Stimulated activated naive CD8-positive, alpha-beta T cell treated with anti-CD3 and anti-CD28 coated beads, Interleukin-15, Interleukin-2, amounts not matched to agents 100 ng/mL and 50 ng/mL, for 24 hours (primary cell): Measurements from ENCODE around the gene TP53INP2.
"Not testable (repeated sequence)": the region's sequence is repeated elsewhere in the genome, so short reads cannot be mapped to it uniquely, and the experiment has no call there.

Source experiments
- H3K27ac Mint-ChIP-seq: one replicate; pipeline ENCODE4 v1.8.0; 2021; ENCODE audit warnings: mild to moderate bottlenecking, mixed read lengths
- H3K27me3 Mint-ChIP-seq: one replicate; pipeline ENCODE4 v1.8.0; 2021; ENCODE audit warnings: mixed read lengths
- H3K36me3 Mint-ChIP-seq: one replicate; pipeline ENCODE4 v1.8.0; 2021; ENCODE audit warnings: low read depth, mixed read lengths
- H3K4me1 Mint-ChIP-seq: one replicate; pipeline ENCODE4 v1.8.0; 2021; ENCODE audit warnings: low read depth, mixed read lengths
- H3K4me3 Mint-ChIP-seq: one replicate; pipeline ENCODE4 v1.8.0; 2021; ENCODE audit warnings: mild to moderate bottlenecking, mixed read lengths
- H3K9me3 Mint-ChIP-seq: one replicate; pipeline ENCODE4 v1.8.0; 2021; ENCODE audit warnings: mixed read lengths

Gene TP53INP2

DNA sequence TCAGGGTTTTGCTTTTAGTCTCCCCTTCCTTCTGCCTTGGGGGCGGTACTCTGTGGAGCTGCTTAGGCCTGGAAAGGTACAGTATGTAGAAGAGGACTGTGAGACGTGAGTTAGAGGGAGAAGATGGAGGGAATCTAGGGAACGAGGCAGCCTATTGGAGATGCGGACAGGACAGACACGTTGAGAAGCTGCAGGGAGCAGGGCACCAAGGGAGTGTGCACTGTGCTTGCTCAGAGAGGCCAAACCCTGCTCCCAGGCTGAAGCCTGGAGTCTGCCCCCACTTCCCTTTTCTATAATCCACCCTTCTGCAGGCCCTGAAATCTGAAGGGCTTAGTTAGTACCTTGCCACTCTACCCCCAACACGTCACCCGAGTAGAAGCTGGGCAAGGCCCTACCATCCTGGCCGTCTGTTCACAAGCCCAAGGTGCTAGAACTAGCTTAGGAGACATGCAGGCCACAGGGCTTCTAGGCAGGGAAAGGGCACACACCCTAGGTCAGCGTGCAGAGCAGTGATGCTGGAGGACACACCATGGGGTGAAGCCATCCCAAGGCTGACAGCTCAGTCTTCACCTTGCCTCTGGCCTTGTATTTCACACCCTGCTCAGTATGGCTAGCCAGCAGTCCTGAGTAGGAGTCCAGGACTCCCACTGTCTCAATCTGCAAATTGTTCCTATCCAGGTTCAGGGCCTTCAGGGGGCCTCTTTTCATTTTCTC, 6.9 kb downstream of the TP53INP2 start:
- peaks cover 10% of the 10 kb centered on the region for H3K36me3 Mint-ChIP-seq
- H3K27ac Mint-ChIP-seq = no peak overlapping the region
- no peaks in the 10 kb centered on the region for H3K9me3 Mint-ChIP-seq
- H3K4me1 Mint-ChIP-seq = peaks cover 20% of the 10 kb centered on the region
- H3K4me3 Mint-ChIP-seq = peak overlapping the region; percentile 85
- no peaks in the 10 kb centered on the region for H3K27me3 Mint-ChIP-seq

DNA sequence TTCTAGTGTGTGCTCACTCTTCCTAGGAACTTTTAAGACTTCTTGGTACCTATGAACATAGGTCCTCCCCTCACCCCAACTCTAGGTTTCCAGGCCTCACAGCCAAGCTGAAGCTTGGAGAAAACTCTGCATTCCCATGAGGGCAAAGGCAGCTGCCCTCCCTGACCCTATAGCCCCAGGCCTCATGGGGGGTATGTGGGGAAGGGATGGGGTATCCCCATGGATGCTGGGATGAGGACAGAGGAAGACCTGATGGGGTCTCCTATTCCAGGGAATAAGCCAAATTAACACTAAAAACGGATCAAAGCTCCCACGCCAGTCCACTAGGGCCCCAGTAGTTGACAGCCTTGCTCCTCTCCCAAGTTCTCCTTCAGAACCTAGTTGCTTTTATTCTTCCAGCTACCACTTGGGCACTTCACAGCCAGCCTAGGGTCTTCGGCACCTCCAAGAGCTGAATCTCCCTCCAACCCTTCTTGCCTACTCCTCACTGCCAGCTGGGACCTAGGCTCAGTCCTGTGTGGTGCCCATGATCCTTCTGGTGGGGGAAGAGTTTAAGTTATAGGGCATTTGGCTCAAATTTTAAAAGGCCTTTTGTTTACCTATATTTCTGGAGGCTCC, 7.8 kb downstream of the TP53INP2 start:
- H3K27ac Mint-ChIP-seq = no peak overlapping the region
- peaks cover 10% of the 10 kb centered on the region for H3K36me3 Mint-ChIP-seq
- no peak overlapping the region for H3K4me3 Mint-ChIP-seq
- no peaks in the 10 kb centered on the region for H3K27me3 Mint-ChIP-seq
- peaks cover 20% of the 10 kb centered on the region for H3K4me1 Mint-ChIP-seq
- H3K9me3 Mint-ChIP-seq = no peaks in the 10 kb centered on the region

DNA sequence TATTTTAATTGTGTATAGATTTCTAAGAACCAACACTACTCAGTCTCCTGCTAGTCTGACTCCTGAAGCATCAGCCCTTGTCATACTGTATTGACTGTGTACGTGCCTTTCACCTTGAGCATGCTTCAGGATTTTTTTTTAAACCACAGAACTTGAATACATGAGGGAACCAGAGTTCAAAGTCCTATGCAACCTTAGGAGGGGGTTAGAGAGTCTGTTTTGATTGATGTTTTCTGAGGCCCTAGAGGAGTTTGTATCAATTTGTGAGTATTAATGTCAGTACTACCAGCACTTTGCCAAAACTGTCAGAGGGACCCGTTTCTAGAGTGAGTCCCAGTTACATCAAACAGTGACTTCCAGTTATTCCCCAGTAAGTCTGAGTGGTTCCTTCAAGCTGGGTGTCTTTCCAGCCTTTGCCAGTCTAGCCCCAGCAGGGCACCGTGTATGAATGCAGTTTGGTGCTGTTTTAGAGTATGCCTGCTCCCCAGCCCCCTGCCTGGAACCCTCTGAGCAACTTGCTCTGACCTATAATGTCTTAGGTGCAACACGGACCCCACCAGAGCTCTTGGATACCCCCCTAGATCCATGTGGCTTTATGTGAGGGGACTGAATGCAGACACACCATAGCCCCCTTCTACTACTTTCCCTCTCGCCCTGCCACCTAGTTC, 8.5 kb downstream of the TP53INP2 start:
- Mint-ChIP-seq H3K27ac (no peak overlapping the region), H3K4me1 (peaks cover 20% of the 10 kb centered on the region), H3K36me3 (peaks cover 10% of the 10 kb centered on the region), H3K4me3 (no peak overlapping the region), H3K9me3 (no peaks in the 10 kb centered on the region), H3K27me3 (no peaks in the 10 kb centered on the region)

DNA sequence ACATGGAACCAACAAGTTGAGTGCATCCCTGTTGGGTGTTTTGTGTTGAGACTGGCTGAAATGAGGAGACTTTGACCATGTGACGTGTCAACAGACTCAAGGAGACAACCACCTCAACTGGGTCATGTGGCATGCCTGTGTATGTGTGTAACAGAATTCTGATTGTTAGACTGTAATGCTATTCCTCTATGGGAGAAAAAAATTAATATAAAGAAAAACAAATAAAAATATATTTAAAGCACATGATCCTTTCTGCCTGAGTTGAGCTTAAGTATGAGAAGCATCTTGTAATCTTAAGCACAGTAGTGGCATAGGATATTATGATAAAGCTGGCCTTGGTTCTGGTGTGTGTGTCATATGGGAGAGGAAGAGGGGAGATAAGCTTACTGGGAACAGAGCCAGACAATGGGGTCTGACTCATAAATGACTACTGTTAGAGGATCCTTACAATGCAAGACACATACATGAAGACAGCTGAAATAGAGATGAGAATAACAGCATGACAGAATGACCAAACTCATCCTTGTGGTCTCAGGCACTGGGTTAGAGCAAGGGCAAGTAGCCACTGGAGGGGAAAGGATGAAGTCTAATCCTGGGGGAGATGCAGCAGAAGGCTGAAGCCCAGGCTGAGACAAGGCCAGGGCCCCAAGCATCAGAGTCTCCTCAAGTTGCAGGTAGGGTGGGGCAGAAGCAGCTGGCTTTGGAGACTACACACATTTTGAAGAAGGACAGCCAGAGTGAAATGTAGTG, 9.2 kb downstream of the TP53INP2 start:
- Mint-ChIP-seq H3K4me3 (no peak overlapping the region), H3K4me1 (peaks cover 18% of the 10 kb centered on the region), H3K27me3 (no peaks in the 10 kb centered on the region), H3K27ac (no peak overlapping the region), H3K9me3 (no peaks in the 10 kb centered on the region), H3K36me3 (peaks cover 10% of the 10 kb centered on the region)

DNA sequence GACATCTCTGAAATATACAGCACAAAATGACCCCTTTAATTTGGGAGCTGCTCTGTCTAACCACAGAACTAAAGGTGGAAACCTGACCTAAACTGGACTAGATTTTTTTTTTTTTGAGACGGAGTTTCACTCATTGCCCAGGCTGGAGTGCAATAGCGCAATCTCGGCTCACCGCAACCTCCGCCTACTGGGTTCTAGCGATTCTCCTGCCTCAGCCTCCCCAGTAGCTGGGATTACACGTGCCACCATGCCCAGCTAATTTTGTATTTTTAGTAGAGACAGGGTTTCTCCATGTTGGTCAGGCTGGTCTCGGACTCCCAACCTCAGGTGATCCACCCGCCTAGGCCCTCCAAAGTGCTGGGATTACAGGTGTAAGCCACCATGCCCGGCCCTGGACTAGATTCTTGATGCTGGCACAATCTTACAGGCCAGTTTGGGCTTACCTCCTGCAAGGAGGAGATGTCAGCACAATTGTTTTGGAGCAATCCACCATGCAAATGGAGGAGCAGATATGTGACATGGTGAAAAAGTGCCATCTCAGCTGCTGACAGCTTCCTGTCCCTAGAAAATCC, 9.9 kb downstream of the TP53INP2 start:
- H3K27ac Mint-ChIP-seq, H3K4me3 Mint-ChIP-seq, H3K27me3 Mint-ChIP-seq, H3K9me3 Mint-ChIP-seq: not testable (repeated sequence)
- peaks cover 10% of the 10 kb centered on the region for H3K36me3 Mint-ChIP-seq
- peaks cover 17% of the 10 kb centered on the region for H3K4me1 Mint-ChIP-seq

DNA sequence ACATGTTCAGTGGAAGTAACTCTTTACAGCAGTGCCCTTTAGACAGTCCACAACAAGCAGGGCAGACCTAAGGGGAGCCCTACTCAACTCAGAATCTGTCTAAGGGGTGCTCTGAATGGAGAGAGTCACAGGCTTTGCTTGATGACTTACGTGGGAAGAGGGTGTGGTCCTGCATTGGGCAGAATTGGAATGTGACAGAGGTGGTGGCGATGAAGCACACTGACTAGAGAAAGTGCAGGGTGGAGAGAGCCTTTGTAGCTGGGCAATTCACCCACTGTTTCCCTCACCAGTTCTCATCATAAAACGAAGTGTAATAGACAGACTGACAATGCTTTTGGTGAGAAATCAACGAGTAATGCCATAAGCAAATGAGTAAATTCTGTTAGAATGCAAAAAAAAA, 11.2 kb downstream of the TP53INP2 start:
- H3K27ac Mint-ChIP-seq = no peak overlapping the region
- H3K4me3 Mint-ChIP-seq = no peak overlapping the region
- peaks cover 17% of the 10 kb centered on the region for H3K36me3 Mint-ChIP-seq
- H3K27me3 Mint-ChIP-seq = no peaks in the 10 kb centered on the region
- H3K9me3 Mint-ChIP-seq = no peaks in the 10 kb centered on the region
- H3K4me1 Mint-ChIP-seq = peaks cover 27% of the 10 kb centered on the region

DNA sequence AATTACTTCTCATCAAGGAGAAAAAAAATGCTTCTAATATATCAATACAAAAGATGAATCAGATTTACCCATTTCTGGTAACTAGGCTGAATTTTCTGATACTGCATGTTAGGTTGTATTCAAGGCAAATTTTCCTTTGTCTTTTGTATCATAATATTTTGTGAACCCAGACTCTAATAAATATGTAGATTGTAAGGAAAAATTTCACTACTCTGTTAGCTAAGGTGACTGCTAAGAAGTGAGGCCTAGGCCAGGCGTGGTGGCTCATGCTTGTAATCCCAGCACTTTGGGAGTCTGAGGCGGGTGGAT, 12.7 kb downstream of the TP53INP2 start:
- no peak overlapping the region for H3K27ac Mint-ChIP-seq
- no peak overlapping the region for H3K4me3 Mint-ChIP-seq
- no peaks in the 10 kb centered on the region for H3K9me3 Mint-ChIP-seq
- H3K4me1 Mint-ChIP-seq = peaks cover 26% of the 10 kb centered on the region
- peaks cover 24% of the 10 kb centered on the region for H3K36me3 Mint-ChIP-seq
- H3K27me3 Mint-ChIP-seq = no peaks in the 10 kb centered on the region

DNA sequence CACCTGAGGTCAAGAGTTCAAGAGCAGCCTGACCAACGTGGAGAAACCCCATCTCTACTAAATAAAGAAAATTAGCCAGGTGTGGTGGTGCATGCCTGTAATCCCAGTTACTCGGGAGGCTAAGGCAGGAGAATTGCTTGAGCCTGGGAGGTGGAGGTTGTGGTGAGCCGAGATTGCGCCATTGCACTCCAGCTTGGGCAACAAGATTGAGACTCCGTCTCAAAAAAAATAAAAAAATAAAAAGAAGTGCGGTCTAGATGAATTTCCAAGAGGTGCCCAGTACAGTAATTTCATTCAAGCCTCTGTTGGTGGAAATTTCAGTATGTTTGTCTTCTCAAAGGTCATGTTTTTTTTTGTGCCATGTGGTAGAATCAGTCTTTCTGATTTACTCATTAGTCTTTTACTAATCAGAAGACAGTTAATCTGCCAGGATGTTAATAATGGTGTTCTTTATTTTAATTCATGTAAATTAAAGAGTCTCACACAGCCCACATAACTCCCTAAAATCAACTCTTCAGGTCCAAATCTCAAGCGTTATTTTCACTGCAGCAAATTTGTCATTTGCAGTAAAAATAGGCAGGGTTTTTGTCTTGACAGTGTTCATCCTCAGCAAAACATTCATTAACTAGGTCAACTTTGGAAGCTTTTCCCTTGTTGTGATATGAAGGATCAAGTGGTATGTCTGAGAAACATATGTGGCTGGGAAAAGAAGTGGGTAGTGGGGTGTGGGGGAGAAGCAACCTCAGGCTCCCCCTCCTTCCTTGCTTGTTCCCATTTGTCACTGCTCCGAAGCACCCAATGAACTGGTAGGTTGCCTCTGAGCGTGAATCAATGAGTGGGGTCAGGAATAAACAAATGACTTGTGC, 13.3 kb downstream of the TP53INP2 start:
- Mint-ChIP-seq H3K4me3 (no peak overlapping the region), H3K27ac (no peak overlapping the region), H3K27me3 (no peaks in the 10 kb centered on the region), H3K9me3 (no peaks in the 10 kb centered on the region), H3K4me1 (peaks cover 26% of the 10 kb centered on the region), H3K36me3 (peaks cover 19% of the 10 kb centered on the region)

DNA sequence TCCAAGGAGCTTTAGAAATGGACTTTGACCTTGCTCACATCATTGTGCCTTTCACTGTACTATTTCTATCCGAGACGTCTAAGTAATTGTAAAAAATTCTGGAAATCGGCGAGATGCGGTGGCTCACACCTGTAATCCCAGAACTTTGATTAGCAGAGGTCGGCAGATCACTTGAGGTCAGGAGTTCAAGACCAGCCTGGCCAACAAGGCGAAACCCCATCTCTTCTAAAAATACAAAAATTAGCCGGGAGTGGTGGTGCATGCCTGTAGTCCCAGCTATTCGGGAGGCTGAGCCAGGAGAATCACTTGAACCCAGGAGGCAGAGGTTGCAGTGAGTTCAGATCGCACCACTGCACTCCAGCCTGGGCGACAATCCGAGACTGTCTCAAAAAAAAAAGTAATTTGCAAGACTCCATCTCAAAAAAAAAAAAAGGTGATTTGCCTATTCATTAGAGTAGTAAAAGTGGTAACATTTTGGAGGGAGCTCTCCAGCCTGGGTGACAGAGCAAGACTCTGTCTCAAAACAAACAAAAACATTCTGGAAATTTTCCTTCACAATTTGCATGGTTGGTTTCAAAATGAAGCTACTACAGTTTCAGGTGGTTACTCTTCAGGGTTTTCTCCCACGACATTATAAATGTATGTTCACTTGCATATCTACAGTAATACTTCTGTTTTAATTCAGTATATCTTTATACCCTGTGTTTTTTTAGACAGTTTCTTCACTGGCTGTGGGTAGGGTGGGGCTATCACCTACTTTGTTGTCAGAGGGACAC, 15.3 kb downstream of the TP53INP2 start:
- Mint-ChIP-seq H3K36me3 (peaks cover 13% of the 10 kb centered on the region), H3K4me1 (peaks cover 20% of the 10 kb centered on the region)
- not testable (repeated sequence) for H3K4me3 Mint-ChIP-seq, H3K27me3 Mint-ChIP-seq, H3K27ac Mint-ChIP-seq, H3K9me3 Mint-ChIP-seq

DNA sequence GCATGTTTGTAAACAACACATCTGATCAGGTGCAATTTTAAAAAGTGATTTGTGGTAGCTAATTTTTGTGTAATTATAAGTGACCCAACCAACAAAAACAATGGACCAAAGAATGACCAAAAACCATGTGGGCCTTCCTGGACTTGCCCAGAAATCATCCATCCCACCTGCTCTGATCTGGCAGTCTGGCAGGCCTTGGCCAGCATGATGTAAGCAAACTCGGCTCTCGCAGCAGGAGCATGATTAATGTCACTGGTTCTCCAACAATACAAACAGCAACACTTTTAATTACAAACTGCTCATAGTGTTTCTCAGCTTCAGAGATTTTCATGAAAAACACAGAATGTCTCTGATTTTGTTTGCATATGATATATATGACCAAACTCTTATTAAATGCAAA, 16.1 kb downstream of the TP53INP2 start:
- Mint-ChIP-seq H3K4me3 (no peak overlapping the region), H3K36me3 (peaks cover 17% of the 10 kb centered on the region), H3K27me3 (no peaks in the 10 kb centered on the region), H3K4me1 (peaks cover 20% of the 10 kb centered on the region), H3K27ac (no peak overlapping the region), H3K9me3 (no peaks in the 10 kb centered on the region)

DNA sequence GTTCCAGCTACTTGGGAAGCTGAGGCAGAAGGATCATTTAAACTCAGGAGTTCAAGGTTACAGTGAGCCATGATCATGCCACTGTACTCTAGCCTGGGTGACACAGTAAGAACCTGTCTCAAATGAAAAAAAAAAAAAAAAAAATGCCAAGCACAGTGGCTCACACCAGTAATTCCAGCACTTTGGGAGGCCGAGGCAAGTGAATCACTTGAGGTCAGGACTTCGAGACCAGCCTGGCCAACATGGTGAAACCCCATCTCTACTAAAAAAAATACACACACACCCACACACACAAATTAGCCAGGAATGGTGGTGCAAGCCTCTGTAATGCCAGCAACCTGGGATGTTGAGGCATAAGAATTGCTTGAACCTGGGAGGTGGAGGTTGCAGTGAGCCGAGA, 18.4 kb downstream of the TP53INP2 start:
- H3K4me3 Mint-ChIP-seq, H3K27ac Mint-ChIP-seq, H3K9me3 Mint-ChIP-seq, H3K27me3 Mint-ChIP-seq: not testable (repeated sequence)
- Mint-ChIP-seq H3K36me3 (peaks cover 31% of the 10 kb centered on the region), H3K4me1 (peaks cover 20% of the 10 kb centered on the region)

DNA sequence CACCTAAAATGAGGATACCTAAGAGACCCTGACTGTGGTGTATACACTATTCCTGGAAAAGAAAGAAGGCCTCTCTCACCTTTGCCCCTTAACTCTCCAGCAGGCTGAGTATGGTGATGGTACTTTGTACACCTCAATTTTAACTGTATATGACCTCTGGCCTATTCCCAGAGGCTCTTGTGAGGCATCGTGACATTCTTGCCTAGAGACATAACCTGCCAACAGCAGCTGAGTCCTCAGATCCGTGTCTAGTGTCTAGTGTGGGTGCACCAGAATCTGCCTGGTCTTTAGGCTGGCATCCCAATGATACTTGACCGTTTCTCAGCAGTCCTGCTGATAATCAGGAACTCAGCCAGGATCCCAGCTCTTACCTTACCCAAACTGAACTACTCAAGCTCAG, 20.0 kb downstream of the TP53INP2 start:
- H3K4me1 Mint-ChIP-seq = peaks cover 15% of the 10 kb centered on the region
- peaks cover 31% of the 10 kb centered on the region for H3K36me3 Mint-ChIP-seq
- no peaks in the 10 kb centered on the region for H3K9me3 Mint-ChIP-seq
- H3K4me3 Mint-ChIP-seq = no peak overlapping the region
- no peak overlapping the region for H3K27ac Mint-ChIP-seq
- H3K27me3 Mint-ChIP-seq = no peaks in the 10 kb centered on the region

DNA sequence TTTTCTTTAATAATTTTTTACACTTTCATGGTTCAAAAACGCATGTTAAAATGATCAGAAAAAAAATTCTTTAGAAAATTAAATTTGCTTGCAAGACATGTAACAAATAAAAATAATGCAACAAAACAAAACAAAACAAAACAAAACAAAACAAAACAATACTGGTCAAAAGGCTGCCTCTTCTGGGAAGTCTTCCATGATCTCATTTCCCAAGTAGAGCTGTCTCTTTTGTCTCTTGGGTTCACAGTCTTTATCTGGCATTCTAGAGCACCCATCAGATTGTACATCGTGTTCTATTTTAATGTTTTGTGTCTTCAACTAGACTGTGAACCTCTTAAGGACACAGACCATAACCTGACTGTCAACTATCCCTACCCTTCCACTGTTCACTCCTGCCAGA, 25.3 kb downstream of the TP53INP2 start:
- Mint-ChIP-seq H3K27ac (no peak overlapping the region), H3K4me1 (no peaks in the 10 kb centered on the region), H3K4me3 (no peak overlapping the region), H3K9me3 (no peaks in the 10 kb centered on the region), H3K27me3 (no peaks in the 10 kb centered on the region), H3K36me3 (peaks cover 43% of the 10 kb centered on the region)

DNA sequence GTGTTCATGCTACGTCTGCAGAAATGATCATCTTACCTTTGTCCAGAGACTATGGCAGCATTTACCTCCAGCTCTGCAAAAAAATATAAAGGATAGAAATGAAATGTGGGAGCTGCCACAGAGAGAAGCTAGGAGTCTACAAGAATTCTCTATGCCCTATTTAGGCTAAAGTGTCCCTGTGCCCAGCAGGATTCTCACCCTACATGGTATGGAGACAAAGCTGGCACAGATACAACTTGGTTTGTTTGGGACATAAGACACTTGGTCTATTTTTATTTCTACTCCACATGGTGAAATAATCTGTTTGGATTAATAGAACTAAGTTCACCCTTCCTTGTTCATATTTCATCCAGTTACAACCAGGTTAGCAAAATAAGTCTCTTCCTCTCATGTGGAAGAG, 28.4 kb downstream of the TP53INP2 start:
- H3K36me3 Mint-ChIP-seq = peaks cover 33% of the 10 kb centered on the region
- no peaks in the 10 kb centered on the region for H3K27me3 Mint-ChIP-seq
- no peaks in the 10 kb centered on the region for H3K9me3 Mint-ChIP-seq
- no peaks in the 10 kb centered on the region for H3K4me1 Mint-ChIP-seq
- H3K4me3 Mint-ChIP-seq = no peak overlapping the region
- no peak overlapping the region for H3K27ac Mint-ChIP-seq
